ENCODE data around the gene AGPAT1. TPM values are rescaled to one million over a fixed set of nuclear protein-coding genes. Genes with fewer than 3 reads are reported as not detected.

Gene AGPAT1
- total RNA-seq, 1 donor from 2014 or later: 68.2 TPM

GRCh38 chr6:32118782-32119628 is 56.9 kb downstream of the AGPAT1 start:
- peak; percentile 79 for DNase-seq (ENCODE audit: low read depth)

Small RNA genes lying within 50 kb of the gene (microRNA-seq; reads per million reads assigned to microRNA genes)
- gene MIR6721 (1.6 reads per million, percentile 3 among the genes with 10 or more reads in this experiment), gene MIR6833 (not detected)

Other genes starting within 250 kb of the AGPAT1 start
- gene C2, start 248.4 kb downstream of the AGPAT1 start, total RNA-seq: 7.0 and 7.5 TPM in 2 replicates
- gene CFB, start 230.0 kb downstream of the AGPAT1 start, total RNA-seq: 1.8 and 6.6 TPM in 2 replicates
- 86.4 and 87.1 TPM in 2 replicates for gene NELFE, start 217.1 kb downstream of the AGPAT1 start, total RNA-seq
- 32.1 and 37.3 TPM in 2 replicates for gene SKIC2, start 216.9 kb downstream of the AGPAT1 start, total RNA-seq
- 28.7 and 32.3 TPM in 2 replicates for gene DXO, start 203.9 kb downstream of the AGPAT1 start, total RNA-seq
- 3.5 and 4.2 TPM in 2 replicates for gene C4A, start 194.0 kb downstream of the AGPAT1 start, total RNA-seq
- 3.0 and 6.7 TPM in 2 replicates for gene C4B, start 161.3 kb downstream of the AGPAT1 start, total RNA-seq
- not detected in 2 replicates for gene CYP21A2, start 137.7 kb downstream of the AGPAT1 start, total RNA-seq
- 0.16 and 0.36 TPM in 2 replicates for gene TNXB, start 66.7 kb downstream of the AGPAT1 start, total RNA-seq
- 26.4 and 34.7 TPM in 2 replicates for gene ATF6B, start 47.8 kb downstream of the AGPAT1 start, total RNA-seq
- 4.7 and 6.8 TPM in 2 replicates for gene FKBPL, start 45.8 kb downstream of the AGPAT1 start, total RNA-seq
- gene PRRT1, start 24.1 kb downstream of the AGPAT1 start, total RNA-seq: not detected in 2 replicates
- 20.4 and 33.4 TPM in 2 replicates for gene PPT2, start 21.9 kb downstream of the AGPAT1 start, total RNA-seq
- 1.4 and 2.2 TPM in 2 replicates for gene EGFL8, start 11.5 kb downstream of the AGPAT1 start, total RNA-seq
- 70.9 and 78.1 TPM in 2 replicates for gene RNF5, start 2.3 kb upstream of the AGPAT1 start, total RNA-seq
- gene AGER, start 8.2 kb upstream of the AGPAT1 start, total RNA-seq: 0.86 and 0.88 TPM in 2 replicates
- 25.1 and 29.0 TPM in 2 replicates for gene PBX2, start 14.1 kb upstream of the AGPAT1 start, total RNA-seq
- 0.27 TPM in 1 of 2 replicates, not detected in the other for gene GPSM3, start 16.6 kb upstream of the AGPAT1 start, total RNA-seq
- gene NOTCH4, start 48.0 kb upstream of the AGPAT1 start, total RNA-seq: 0.53 and 1.2 TPM in 2 replicates
- not detected in 2 replicates for gene TSBP1, start 195.8 kb upstream of the AGPAT1 start, total RNA-seq
- gene BTNL2, start 231.1 kb upstream of the AGPAT1 start, total RNA-seq: not detected in 2 replicates